DND-41 (cell line): ENCODE data around the gene TSHZ2.

Source experiments
- CTCF ChIP-seq: IDR thresholded peaks from 2 replicates; pipeline ENCODE4 v1.5.1; 2012; ENCODE audit warnings: borderline replicate concordance, low read length, moderate library complexity, mild to moderate bottlenecking; ENCODE audit not compliant: poor library complexity, severe bottlenecking; ENCODE audit errors: extremely low read depth
- EZH2 ChIP-seq: IDR thresholded peaks from 3 replicates; pipeline ENCODE4 v1.6.1; 2012; ENCODE audit warnings: borderline replicate concordance, low read depth, mild to moderate bottlenecking, moderate library complexity, low read length, inconsistent platforms; ENCODE audit not compliant: severe bottlenecking

- TF ChIP-seq CTCF (no peak), EZH2 (no peak)
Measured at GRCh38 chr20:53087037-53087777, 115.0 kb downstream of the TSHZ2 start.
